Ecto neural progenitor cell (in vitro differentiated cells): ENCODE results near the gene DOCK8.

Experiments
- DNase-seq: peaks from one replicate; pipeline ENCODE4 v3.0.0-alpha.2; 2018; ENCODE audit warnings: low spot score

The DOCK8 gene

GRCh38 chr9:414595-414994 lies 199.9 kb downstream of the DOCK8 start:
- no peak for DNase-seq

- no peak for DNase-seq
These were observed 205.0 kb downstream of the DOCK8 start for GRCh38 chr9:419571-420171.

- no peak for DNase-seq
These were observed 207.2 kb downstream of the DOCK8 start for GRCh38 chr9:421896-422295.

- no peak for DNase-seq
These were observed 211.6 kb downstream of the DOCK8 start for GRCh38 chr9:426264-426663.

GRCh38 chr9:426976-427375 lies 212.3 kb downstream of the DOCK8 start:
- DNase-seq: no peak

GRCh38 chr9:431701-432100 lies 217.0 kb downstream of the DOCK8 start:
- DNase-seq: no peak

GRCh38 chr9:436482-436881 lies 221.8 kb downstream of the DOCK8 start:
- DNase-seq: no peak

- DNase-seq: no peak
These were observed 222.4 kb downstream of the DOCK8 start for GRCh38 chr9:437066-437465.

GRCh38 chr9:437574-438001 lies 222.9 kb downstream of the DOCK8 start:
- DNase-seq: no peak

GRCh38 chr9:438066-438465 lies 223.4 kb downstream of the DOCK8 start:
- no peak for DNase-seq

- no peak for DNase-seq
These were observed 224.5 kb downstream of the DOCK8 start for GRCh38 chr9:438961-439768.

GRCh38 chr9:441126-441525 lies 226.5 kb downstream of the DOCK8 start:
- DNase-seq: peak; percentile 12

- DNase-seq: no peak
These were observed 229.9 kb downstream of the DOCK8 start for GRCh38 chr9:444528-444927.

GRCh38 chr9:445033-445432 lies 230.4 kb downstream of the DOCK8 start:
- no peak for DNase-seq

- DNase-seq: no peak
These were observed 231.5 kb downstream of the DOCK8 start for GRCh38 chr9:446074-446699.

- DNase-seq: no peak
These were observed 232.8 kb downstream of the DOCK8 start for GRCh38 chr9:447230-448025.

- no peak for DNase-seq
These were observed 235.4 kb downstream of the DOCK8 start for GRCh38 chr9:450057-450456.

GRCh38 chr9:450561-450960 lies 235.9 kb downstream of the DOCK8 start:
- DNase-seq: no peak

- DNase-seq: no peak
These were observed 239.2 kb downstream of the DOCK8 start for GRCh38 chr9:453832-454231.

GRCh38 chr9:456365-456764 lies 241.7 kb downstream of the DOCK8 start:
- no peak for DNase-seq

GRCh38 chr9:458590-458989 lies 243.9 kb downstream of the DOCK8 start:
- no peak for DNase-seq
